ENCODE measurements around the gene TMEM97. TPM values are rescaled to one million over a fixed set of nuclear protein-coding genes. Genes with fewer than 3 reads are reported as not detected.

Gene TMEM97
- total RNA-seq, 1 donor from 2014 or later = 13.6 TPM

DNA sequence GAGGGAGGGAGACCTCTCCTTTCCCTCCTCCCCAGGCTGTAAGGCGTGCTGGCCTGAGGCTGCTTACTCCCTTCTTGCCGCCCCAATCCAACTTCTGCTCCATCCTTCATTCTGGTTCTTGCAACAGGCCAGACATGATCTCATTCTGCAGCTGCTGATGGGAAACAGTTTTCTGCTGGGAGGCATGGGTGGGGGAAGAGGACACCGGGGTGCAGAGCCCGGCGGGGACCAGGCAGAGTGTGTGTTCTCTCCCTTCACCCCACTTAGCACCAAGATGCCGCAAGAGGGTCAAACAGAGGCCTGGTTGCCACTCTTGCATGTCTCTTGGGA, 53.9 kb downstream of the TMEM97 start:
- no peaks in the 10 kb centered on the region for H3K27me3 Mint-ChIP-seq (ENCODE audit: low read depth)
- H3K4me3 Mint-ChIP-seq (ENCODE audit: unreplicated experiment) = peak overlapping the region; percentile 65
- H3K27ac Mint-ChIP-seq (ENCODE audit: unreplicated experiment) = peak overlapping the region; percentile 17
- H3K9me3 Mint-ChIP-seq (ENCODE audit: low read depth) = no peaks in the 10 kb centered on the region
- peak; percentile 57 for DNase-seq (ENCODE audit: low spot score)
- H3K4me1 Mint-ChIP-seq (ENCODE audit: low read depth) = peaks cover 33% of the 10 kb centered on the region
- no peaks in the 10 kb centered on the region for H3K36me3 Mint-ChIP-seq (ENCODE audit: low read depth)
- TF ChIP-seq, protein P1, sequence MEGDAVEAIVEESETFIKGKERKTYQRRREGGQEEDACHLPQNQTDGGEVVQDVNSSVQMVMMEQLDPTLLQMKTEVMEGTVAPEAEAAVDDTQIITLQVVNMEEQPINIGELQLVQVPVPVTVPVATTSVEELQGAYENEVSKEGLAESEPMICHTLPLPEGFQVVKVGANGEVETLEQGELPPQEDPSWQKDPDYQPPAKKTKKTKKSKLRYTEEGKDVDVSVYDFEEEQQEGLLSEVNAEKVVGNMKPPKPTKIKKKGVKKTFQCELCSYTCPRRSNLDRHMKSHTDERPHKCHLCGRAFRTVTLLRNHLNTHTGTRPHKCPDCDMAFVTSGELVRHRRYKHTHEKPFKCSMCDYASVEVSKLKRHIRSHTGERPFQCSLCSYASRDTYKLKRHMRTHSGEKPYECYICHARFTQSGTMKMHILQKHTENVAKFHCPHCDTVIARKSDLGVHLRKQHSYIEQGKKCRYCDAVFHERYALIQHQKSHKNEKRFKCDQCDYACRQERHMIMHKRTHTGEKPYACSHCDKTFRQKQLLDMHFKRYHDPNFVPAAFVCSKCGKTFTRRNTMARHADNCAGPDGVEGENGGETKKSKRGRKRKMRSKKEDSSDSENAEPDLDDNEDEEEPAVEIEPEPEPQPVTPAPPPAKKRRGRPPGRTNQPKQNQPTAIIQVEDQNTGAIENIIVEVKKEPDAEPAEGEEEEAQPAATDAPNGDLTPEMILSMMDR (IDR thresholded peaks at IDR 0.05) = no peak

Small RNA genes lying within 50 kb of the gene (microRNA-seq; reads per million reads assigned to microRNA genes)
- not detected for gene MIR4723 (ENCODE audit: borderline number of aligned reads)

Other genes starting within 250 kb of the TMEM97 start
- gene IFT20, start 16.3 kb downstream of the TMEM97 start, total RNA-seq = 63.7 to 70.2 TPM (median 64.3 TPM) in 3 replicates
- gene TNFAIP1, start 16.6 kb downstream of the TMEM97 start, total RNA-seq = 52.0 to 79.5 TPM (median 74.0 TPM) in 3 replicates
- gene POLDIP2, start 38.3 kb downstream of the TMEM97 start, total RNA-seq = 70.1 to 70.8 TPM (median 70.4 TPM) in 3 replicates
- gene SEBOX, start 46.0 kb downstream of the TMEM97 start, total RNA-seq = not detected in 3 replicates
- gene VTN, start 51.1 kb downstream of the TMEM97 start, total RNA-seq = 0.31 to 0.55 TPM (median 0.41 TPM) in 3 replicates
- gene SARM1, start 52.5 kb downstream of the TMEM97 start, total RNA-seq = 22.2 to 24.1 TPM (median 23.0 TPM) in 3 replicates
- 12.7 to 13.2 TPM (median 13.0 TPM) in 3 replicates for gene SLC46A1, start 87.0 kb downstream of the TMEM97 start, total RNA-seq
- gene SLC13A2, start 154.4 kb downstream of the TMEM97 start, total RNA-seq = not detected in 3 replicates
- gene FOXN1, start 187.1 kb downstream of the TMEM97 start, total RNA-seq = not detected in 3 replicates
- gene UNC119, start 233.4 kb downstream of the TMEM97 start, total RNA-seq = 19.8 to 24.9 TPM (median 24.1 TPM) in 3 replicates

All from chondrocyte (in vitro differentiated cells).